TTC549 (cell line): Measurements from ENCODE around the gene CA12.

Source experiments
- FAIRE-seq: peaks from 2 replicates; lab custom pipeline; 2012; peaks lifted over from hg19 to GRCh38; lab: Jason Lieb, UNC

The CA12 gene

DNA sequence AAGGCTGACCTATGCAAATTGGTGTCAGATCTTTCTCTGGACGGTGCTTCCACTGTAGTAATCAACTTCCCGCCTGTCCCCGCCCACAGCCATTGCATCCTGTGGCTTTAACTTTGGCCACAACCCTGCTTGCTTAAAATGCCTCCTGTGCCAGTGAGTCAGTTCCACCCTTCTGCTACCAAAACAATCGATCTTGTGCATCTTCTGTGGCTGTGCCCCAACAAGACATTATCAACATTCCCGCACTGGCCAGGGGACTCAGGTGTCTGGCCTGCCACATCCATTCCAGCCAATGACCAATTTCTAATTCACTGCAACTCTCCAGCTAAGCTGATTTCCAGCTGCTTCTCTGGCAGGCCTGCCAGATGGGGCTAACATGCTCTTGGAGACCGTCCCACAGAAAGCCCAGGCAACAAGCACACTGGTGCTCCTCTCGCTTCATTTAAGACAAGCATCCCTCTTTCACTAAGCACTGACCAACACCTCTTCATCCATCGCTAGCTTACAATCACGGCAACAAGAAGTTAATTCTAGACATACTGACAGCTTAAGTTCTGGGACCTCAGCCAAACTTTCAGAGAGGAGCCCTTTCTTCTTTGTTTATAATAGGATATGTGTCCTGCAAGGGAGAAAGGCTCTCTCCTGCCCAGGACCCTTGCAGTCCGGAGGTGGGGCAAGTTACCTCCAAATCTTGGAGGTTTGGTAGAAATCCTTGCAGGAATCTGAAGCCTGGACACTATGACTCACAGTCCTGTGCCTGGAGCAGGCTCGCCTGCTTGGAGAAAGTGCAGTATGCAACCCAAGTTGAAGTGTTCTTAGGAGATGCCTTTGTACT lies 6.7 kb downstream of the CA12 start:
- no peak for FAIRE-seq

GRCh38 chr15:63373866-63374548 lies 7.6 kb downstream of the CA12 start:
- FAIRE-seq: no peak

GRCh38 chr15:63373330-63373729 lies 8.3 kb downstream of the CA12 start:
- FAIRE-seq: no peak

DNA sequence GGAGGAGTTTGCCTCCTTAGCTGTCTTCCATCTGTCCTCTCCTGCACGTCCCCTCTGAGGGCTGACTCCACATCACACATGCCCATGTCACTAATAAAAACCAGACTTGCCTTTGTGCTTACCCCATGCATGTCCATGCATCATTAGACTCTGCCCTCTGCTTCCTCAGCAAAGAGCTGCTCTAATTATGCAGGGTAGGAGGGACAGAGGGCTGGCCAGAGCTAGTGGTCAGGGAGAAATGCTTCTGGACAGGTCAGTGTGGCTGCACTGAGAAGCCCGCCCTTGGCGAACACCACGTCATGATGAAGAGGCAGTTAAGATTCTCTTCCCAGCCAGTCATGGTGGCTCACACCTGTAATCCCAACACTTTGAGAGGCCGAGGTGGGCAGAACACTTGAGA lies 8.9 kb downstream of the CA12 start:
- no peak for FAIRE-seq

- FAIRE-seq: no peak
Measured at GRCh38 chr15:63372018-63372705, 9.5 kb downstream of the CA12 start.

DNA sequence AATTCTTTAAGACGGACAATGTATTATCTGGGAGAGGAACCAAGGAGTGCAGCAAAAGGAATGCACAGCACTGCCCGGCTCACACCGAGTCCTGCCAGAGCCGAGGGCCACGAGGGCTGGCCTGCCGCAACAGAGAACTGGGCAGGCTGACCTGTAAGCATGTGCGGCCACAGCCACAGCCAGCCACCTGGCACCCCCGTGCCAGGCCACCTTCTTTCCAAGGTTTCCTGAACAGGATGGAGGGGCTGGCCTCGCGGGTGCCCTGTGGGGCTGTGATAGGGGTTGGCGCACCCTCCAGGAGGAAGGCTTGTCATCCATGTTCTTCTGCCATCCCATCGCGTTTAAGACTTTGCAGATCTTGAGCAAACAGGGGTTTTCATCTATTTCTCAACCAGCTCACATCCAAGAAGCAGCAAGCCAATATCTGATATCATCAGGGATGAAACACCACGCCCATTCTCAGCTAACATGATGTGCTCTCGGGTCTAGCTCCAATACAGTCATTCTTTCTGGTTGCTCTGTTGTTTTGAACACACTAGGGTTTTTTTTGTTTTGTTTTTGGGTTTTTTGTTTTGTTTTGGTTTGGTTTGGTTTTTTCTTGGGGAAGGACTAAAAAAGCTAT lies 10.2 kb downstream of the CA12 start:
- FAIRE-seq: no peak

- no peak for FAIRE-seq
Measured at GRCh38 chr15:63370764-63371163, 10.9 kb downstream of the CA12 start.

- no peak for FAIRE-seq
Measured at GRCh38 chr15:63369781-63370180, 11.9 kb downstream of the CA12 start.

- no peak for FAIRE-seq
Measured at GRCh38 chr15:63369296-63369695, 12.3 kb downstream of the CA12 start.

GRCh38 chr15:63368503-63368902 lies 13.1 kb downstream of the CA12 start:
- FAIRE-seq: no peak

GRCh38 chr15:63367900-63368299 lies 13.7 kb downstream of the CA12 start:
- no peak for FAIRE-seq

DNA sequence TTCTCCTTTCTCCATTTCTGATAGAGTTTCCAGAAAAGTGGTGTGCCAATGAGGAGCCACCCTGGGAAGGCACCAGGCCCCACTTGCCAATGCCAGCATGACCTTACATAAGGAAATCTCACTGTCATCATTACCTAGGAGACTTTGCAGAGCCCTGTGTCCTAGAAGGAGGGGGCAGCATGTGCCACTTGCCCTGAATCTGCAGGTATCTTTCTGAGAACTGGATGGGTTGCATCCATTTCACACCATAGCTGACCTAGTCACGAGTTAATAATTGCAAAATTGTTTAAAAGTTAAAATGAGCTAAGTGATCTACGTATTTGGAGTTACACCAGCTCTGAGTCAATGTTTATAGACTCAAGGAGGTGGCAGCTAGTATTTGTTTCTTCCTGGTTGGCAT lies 14.3 kb downstream of the CA12 start:
- FAIRE-seq: no peak

GRCh38 chr15:63366451-63366850 lies 15.2 kb downstream of the CA12 start:
- FAIRE-seq: no peak

DNA sequence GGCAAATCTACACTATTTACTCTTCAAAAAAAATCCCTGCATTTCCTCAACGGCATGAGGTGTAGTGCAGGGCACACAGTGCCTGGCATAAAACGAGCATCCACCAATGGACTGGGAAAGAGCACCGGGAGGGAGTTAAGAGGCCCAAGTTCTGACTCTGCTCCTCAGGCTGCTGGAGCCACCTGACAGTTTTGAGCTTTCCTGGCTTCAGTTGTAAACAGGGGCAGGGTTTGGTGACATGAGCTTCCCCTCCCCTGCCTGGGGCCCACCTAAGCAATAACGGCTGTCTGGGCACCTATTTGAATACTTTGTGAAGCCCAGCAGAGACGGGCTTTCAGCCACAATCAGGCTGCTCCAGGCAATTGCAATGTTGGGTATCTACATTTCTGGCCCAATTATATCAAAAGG lies 16.4 kb downstream of the CA12 start:
- no peak for FAIRE-seq

DNA sequence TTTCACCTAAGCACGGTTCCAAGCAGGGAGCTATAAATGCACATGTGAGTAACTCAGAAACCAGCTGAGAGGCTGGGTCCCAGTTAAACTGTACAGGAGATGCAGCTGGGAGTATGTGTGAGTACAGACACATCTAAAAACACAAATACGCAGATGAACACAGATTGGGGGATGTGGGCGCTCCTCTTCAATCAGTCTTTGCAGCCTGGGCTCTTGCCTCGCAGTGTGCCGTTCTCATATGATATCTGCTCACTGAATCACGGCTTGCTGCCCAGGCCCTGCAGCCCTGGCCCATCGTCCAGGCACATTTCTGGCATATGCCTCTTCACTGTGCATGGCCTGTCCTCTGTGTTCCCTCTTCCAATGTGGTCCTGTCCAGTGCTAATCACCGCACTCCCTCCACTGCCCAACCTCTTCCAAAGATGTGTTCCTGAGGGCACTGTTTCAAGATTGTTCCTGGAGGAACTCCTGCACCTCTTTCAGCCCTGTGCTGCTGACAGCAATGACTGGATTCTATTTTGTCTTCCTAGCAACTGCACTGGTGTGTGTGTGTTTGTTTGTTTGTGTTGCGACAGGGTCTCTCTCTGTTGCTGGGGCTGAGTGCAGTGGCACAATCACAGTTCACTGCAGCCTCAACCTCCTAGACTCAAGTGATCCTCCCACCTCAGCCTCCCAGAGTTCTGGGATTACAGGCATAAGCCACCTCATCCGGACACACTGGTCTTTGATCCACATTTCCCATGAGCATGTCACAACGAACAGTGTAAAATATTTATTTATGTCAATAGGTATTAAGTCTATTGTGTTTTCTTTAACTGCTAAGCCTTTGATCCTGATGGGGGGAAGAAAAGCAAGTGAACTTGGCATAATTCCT lies 17.0 kb downstream of the CA12 start:
- no peak for FAIRE-seq

GRCh38 chr15:63363292-63363691 lies 18.4 kb downstream of the CA12 start:
- FAIRE-seq: no peak

DNA sequence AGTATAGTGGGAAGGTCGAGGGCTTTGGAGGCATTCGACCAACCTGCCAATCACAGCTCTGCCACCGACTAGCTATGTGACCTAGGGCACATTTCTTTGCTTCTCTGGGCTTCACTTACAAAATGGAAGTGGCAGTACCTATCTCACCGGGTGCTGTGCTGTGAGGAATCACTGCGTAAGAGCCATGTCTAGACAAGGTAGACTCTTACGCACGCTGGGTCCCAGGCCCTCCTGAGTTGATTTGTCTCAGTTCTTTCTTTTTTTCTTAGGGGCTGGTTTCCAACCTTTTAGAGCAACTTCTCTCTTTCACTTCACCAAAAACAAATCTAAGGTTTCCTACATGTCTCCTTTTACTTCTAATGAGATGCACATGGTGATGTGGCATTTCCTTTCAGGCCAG lies 18.8 kb downstream of the CA12 start:
- no peak for FAIRE-seq

- FAIRE-seq: no peak
Measured at GRCh38 chr15:63362196-63362595, 19.4 kb downstream of the CA12 start.

- FAIRE-seq: no peak
Measured at GRCh38 chr15:63360170-63360569, 21.5 kb downstream of the CA12 start.

GRCh38 chr15:63358241-63359029 lies 23.2 kb downstream of the CA12 start:
- no peak for FAIRE-seq

- FAIRE-seq: no peak
Measured at GRCh38 chr15:63357731-63358130, 23.9 kb downstream of the CA12 start.
